ENCODE measurements around the gene GARNL3.

The GARNL3 gene

DNA sequence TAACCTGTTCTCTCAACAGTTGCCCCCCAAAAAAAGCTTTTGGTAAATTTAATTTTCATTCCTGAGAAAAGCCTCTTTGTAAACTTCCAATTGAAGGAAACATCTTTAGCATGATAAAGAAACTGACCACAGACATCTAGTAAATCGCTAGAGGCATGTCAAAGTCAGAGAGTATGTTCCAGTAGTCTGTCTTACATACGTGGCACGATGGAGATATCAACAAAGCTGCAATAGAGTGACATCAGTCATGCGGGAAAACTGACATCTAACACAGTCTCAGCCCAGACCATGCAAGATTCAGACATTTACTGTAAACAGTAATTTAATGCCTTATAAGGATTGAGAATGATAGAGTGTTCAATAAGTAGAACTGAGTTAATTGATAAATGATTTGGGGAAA is 45.1 kb downstream of the GARNL3 start:
- TF ChIP-seq, protein P1, sequence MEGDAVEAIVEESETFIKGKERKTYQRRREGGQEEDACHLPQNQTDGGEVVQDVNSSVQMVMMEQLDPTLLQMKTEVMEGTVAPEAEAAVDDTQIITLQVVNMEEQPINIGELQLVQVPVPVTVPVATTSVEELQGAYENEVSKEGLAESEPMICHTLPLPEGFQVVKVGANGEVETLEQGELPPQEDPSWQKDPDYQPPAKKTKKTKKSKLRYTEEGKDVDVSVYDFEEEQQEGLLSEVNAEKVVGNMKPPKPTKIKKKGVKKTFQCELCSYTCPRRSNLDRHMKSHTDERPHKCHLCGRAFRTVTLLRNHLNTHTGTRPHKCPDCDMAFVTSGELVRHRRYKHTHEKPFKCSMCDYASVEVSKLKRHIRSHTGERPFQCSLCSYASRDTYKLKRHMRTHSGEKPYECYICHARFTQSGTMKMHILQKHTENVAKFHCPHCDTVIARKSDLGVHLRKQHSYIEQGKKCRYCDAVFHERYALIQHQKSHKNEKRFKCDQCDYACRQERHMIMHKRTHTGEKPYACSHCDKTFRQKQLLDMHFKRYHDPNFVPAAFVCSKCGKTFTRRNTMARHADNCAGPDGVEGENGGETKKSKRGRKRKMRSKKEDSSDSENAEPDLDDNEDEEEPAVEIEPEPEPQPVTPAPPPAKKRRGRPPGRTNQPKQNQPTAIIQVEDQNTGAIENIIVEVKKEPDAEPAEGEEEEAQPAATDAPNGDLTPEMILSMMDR (IDR thresholded peaks at IDR 0.05; ENCODE audit: control extremely low read depth, extremely low read depth, low read depth, missing control alignments), result no peak
- ChIA-PET POLR2A (no interaction called here), CTCF (interaction anchor here (1.2 kb wide), 1 partner anchor 87 kb away, joined by 3 read pairs; the partner anchor contains the start of gene SLC2A8)
- DNase-seq (ENCODE audit: extremely low spot score), result no peak

- TF ChIP-seq, protein P1 (IDR thresholded peaks at IDR 0.05; ENCODE audit: control extremely low read depth, extremely low read depth, low read depth, missing control alignments), result peak; percentile 24
- CTCF ChIA-PET, result interaction anchor here (1.3 to 1.5 kb wide), 2 partner anchors 16 to 370 kb away, joined by 3 read pairs; no protein-coding TSS in a partner anchor
- POLR2A ChIA-PET, result no interaction called here
- no peak for DNase-seq (ENCODE audit: extremely low spot score)
These were observed 46.7 kb downstream of the GARNL3 start for GRCh38 chr9:127311239-127311741.

DNA sequence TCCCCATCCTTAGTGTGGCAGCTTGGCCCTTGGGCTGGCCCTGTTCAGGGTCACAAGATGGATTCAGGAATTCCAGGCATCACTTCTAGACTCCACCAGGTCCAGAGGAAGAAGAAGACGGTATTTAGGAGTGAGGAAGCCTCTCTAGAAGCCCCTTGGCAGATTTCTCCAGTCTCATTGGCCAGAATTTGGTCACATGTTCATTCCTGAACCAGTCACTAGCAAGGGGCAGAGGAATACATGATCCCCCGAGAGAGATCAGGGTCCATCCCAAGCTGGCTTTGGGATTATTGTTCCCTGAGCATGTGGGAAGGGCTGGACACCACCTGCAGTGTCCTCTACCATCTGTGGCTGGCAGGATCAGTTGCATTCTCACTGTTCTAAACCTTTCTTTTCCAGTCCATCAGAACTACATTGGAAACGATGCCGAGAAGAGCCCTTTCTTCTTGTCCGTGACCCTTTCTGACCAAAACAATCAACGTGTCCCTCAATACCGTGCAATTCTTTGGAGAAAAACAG is 48.5 kb downstream of the GARNL3 start:
- CTCF ChIA-PET, result no interaction called here

DNA sequence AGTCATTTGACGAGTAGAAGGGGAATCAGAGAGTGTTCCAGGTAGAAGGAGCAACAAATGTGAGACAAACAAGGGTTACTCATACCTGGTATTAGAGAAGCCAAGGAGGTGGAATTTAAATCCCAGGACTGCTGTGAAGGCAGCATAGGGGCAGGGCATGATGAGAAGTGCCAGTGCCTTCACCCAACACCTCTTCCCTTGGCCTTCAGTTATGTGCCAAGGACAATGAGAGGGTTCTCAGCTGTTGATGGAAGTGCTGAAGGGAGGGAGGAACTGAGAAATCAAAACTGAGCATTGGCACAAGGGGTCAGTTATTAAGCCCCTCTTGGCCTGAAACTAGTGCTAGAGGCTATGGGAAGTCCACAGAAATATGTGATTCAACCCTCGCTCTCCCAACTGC is 50.3 kb downstream of the GARNL3 start:
- CTCF ChIA-PET, result no interaction called here
- TF ChIP-seq, protein P1 (IDR thresholded peaks at IDR 0.05; ENCODE audit: control extremely low read depth, extremely low read depth, low read depth, missing control alignments), result no peak
- POLR2A ChIA-PET, result no interaction called here
- no peak for DNase-seq (ENCODE audit: extremely low spot score)

More for the DNA sequence above, 48.5 kb downstream of the GARNL3 start:
- TF ChIP-seq, protein P1 (IDR thresholded peaks at IDR 0.05; ENCODE audit: control extremely low read depth, extremely low read depth, low read depth, missing control alignments), result no peak
- POLR2A ChIA-PET, result no interaction called here
- DNase-seq (ENCODE audit: extremely low spot score), result no peak

- ChIA-PET POLR2A (no interaction called here), CTCF (interaction anchor here (1.3 to 1.5 kb wide), 2 partner anchors 20 to 64 kb away, joined by 3 to 4 read pairs; no protein-coding TSS in a partner anchor)
- DNase-seq (ENCODE audit: extremely low spot score), result no peak
- TF ChIP-seq, protein P1 (IDR thresholded peaks at IDR 0.05; ENCODE audit: control extremely low read depth, extremely low read depth, low read depth, missing control alignments), result no peak
These were observed 52.2 kb downstream of the GARNL3 start for GRCh38 chr9:127316586-127317323.

- DNase-seq (ENCODE audit: extremely low spot score), result no peak
- POLR2A ChIA-PET, result interaction anchor here (0.8 kb wide), 1 partner anchor 133 kb away, joined by 3 read pairs; the partner anchor contains the start of genes LRSAM1 and RPL12
- CTCF ChIA-PET, result interaction anchor here (0.9 to 1.8 kb wide), 7 partner anchors 9 to 163 kb away, joined by 3 to 8 read pairs (median 4); no protein-coding TSS in a partner anchor
- TF ChIP-seq, protein P1 (IDR thresholded peaks at IDR 0.05; ENCODE audit: control extremely low read depth, extremely low read depth, low read depth, missing control alignments), result no peak
These were observed 54.1 kb downstream of the GARNL3 start for GRCh38 chr9:127318651-127319167.

Data from GM10248 (cell line).